Esophagus muscularis mucosa (tissue), 3 donors: ENCODE results near the gene STIMATE.
A peak's percentile ranks its signal among the peaks of the same experiment; 100 is the strongest.

Experiments used
- CTCF ChIP-seq, 3 experiments: fragments of 200-600 bp in 2 of 3; fragments of 450-650 bp in 1 of 3; sonication (generic) in 2 of 3; IDR thresholded peaks; one replicate each; pipeline ENCODE4 v1.5.1; 2017 to 2019; ENCODE audit warnings: antibody characterized with exemption in 3 of 3, mild to moderate bottlenecking in 2 of 3, moderate library complexity in 1 of 3
- POLR2AphosphoS5 ChIP-seq, 2 donors: sonication (generic); formaldehyde crosslinking; IDR thresholded peaks; one replicate each; pipeline ENCODE4 v1.6.1; 2017; ENCODE audit warnings: antibody characterized with exemption in 2 of 2

DNA sequence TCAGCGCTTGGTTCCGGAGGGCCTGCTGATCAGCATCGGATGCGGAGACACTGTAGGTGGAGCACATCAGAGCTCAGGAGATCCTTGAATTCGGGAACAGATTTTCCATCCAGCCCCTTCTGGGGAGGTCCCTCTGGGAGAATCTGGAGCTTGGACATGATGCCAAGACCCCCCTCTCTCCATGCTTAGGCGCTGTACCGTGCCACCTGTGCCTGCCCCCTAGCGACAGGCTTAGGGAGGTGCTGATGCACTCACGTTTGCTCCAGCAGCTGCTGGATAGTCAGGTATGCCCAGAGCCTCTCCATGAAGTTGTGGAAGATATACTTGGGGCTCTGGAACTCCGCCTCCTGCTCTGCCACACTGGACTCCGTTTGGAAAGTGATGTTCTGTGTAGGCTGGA is 76.6 kb downstream of the STIMATE start:
- TF ChIP-seq POLR2AphosphoS5 (IDR thresholded peaks at IDR 0.05): no peak
- TF ChIP-seq CTCF (IDR thresholded peaks at IDR 0.05): peak in 2 of 3 experiments; percentile 20 to 45
